Endothelial cell (in vitro differentiated cells): ENCODE measurements around the gene TTC23L. TPM values are rescaled to one million over a fixed set of nuclear protein-coding genes. Genes with fewer than 3 reads are reported as not detected.

Source experiments
- DNase-seq: peaks from one replicate; pipeline ENCODE4 v3.0.0; 2021; ENCODE audit warnings: low spot score
- H3K27ac Mint-ChIP-seq: one replicate; pipeline ENCODE4 v1.8.0; 2021; ENCODE audit warnings: mixed read lengths, inconsistent platforms; ENCODE audit not compliant: unreplicated experiment
- H3K27me3 Mint-ChIP-seq: one replicate; pipeline ENCODE4 v1.8.0; 2021; ENCODE audit warnings: mild to moderate bottlenecking, moderate library complexity, mixed read lengths, inconsistent platforms; ENCODE audit not compliant: unreplicated experiment
- H3K36me3 Mint-ChIP-seq: one replicate; pipeline ENCODE4 v1.8.0; 2021; ENCODE audit warnings: mild to moderate bottlenecking, low read depth, mixed read lengths, inconsistent platforms; ENCODE audit not compliant: unreplicated experiment
- H3K4me1 Mint-ChIP-seq: one replicate; pipeline ENCODE4 v1.8.0; 2021; ENCODE audit warnings: mild to moderate bottlenecking, mixed read lengths, inconsistent platforms; ENCODE audit not compliant: unreplicated experiment
- H3K4me3 Mint-ChIP-seq: one replicate; pipeline ENCODE4 v1.8.0; 2021; ENCODE audit warnings: mild to moderate bottlenecking, mixed read lengths, inconsistent platforms; ENCODE audit not compliant: unreplicated experiment
- H3K9me3 Mint-ChIP-seq: one replicate; pipeline ENCODE4 v1.8.0; 2021; ENCODE audit warnings: mixed read lengths, inconsistent platforms; ENCODE audit not compliant: unreplicated experiment
- CTCF ChIP-seq: fragments of 200-600 bp; sonication (generic); IDR thresholded peaks from one replicate; pipeline ENCODE4 v1.5.0; 2021; ENCODE audit warnings: antibody characterized with exemption; ENCODE audit not compliant: unreplicated experiment
- total RNA-seq: library from RNA; stranded (reverse); fragmentation: NEBNext Ultra II Directional; extraction: Animal tissue kit (Norgen Biotek cat#: 25700); gene quantifications from one replicate; pipeline ENCODE4 v1.2.1, GENCODE V29; 2021; ENCODE audit not compliant: unreplicated experiment

The TTC23L gene
- total RNA-seq, 1 donor from 2014 or later = 0.26 TPM

- H3K27me3 Mint-ChIP-seq = peaks cover 3% of the 10 kb centered on the region
- peaks cover 7% of the 10 kb centered on the region for H3K4me1 Mint-ChIP-seq
- H3K9me3 Mint-ChIP-seq = no peaks in the 10 kb centered on the region
- no peak for DNase-seq
- TF ChIP-seq CTCF = no peak
- no peak overlapping the region for H3K27ac Mint-ChIP-seq
- no peak overlapping the region for H3K4me3 Mint-ChIP-seq
- H3K36me3 Mint-ChIP-seq = peaks cover 4% of the 10 kb centered on the region
Measured at GRCh38 chr5:34926318-34926888, 87.4 kb downstream of the TTC23L start.

GRCh38 chr5:34927785-34928184, 88.8 kb downstream of the TTC23L start:
- Mint-ChIP-seq H3K27ac (no peak overlapping the region), H3K36me3 (peaks cover 9% of the 10 kb centered on the region), H3K9me3 (no peaks in the 10 kb centered on the region), H3K4me1 (peaks cover 13% of the 10 kb centered on the region), H3K27me3 (peaks cover 3% of the 10 kb centered on the region), H3K4me3 (no peak overlapping the region)
- TF ChIP-seq CTCF = no peak
- DNase-seq = no peak

GRCh38 chr5:34928267-34928666, 89.3 kb downstream of the TTC23L start:
- H3K4me1 Mint-ChIP-seq = peaks cover 13% of the 10 kb centered on the region
- DNase-seq = no peak
- H3K27me3 Mint-ChIP-seq = peaks cover 3% of the 10 kb centered on the region
- H3K9me3 Mint-ChIP-seq = no peaks in the 10 kb centered on the region
- no peak for TF ChIP-seq CTCF
- H3K4me3 Mint-ChIP-seq = no peak overlapping the region
- peaks cover 9% of the 10 kb centered on the region for H3K36me3 Mint-ChIP-seq
- H3K27ac Mint-ChIP-seq = no peak overlapping the region

GRCh38 chr5:34929134-34929719, 90.3 kb downstream of the TTC23L start, which contains the start of gene DNAJC21:
Gene DNAJC21, plus strand, starts transcription at chr5:34929559. Its CDS starts 261 bp downstream, at chr5:34929820.
- Mint-ChIP-seq H3K27ac (peak within 1 kb of the TSS; percentile 88), H3K4me1 (peaks cover 13% of the 10 kb centered on the region), H3K27me3 (peaks cover 3% of the 10 kb centered on the region), H3K9me3 (no peaks in the 10 kb centered on the region), H3K36me3 (peaks cover 13% of the 10 kb centered on the region), H3K4me3 (peak within 1 kb of the TSS; percentile 98)
- TF ChIP-seq CTCF = no peak
- peak; percentile 97 for DNase-seq

GRCh38 chr5:34929720-34930461, 90.9 kb downstream of the TTC23L start:
- TF ChIP-seq CTCF = no peak
- no peaks in the 10 kb centered on the region for H3K9me3 Mint-ChIP-seq
- peaks cover 13% of the 10 kb centered on the region for H3K4me1 Mint-ChIP-seq
- H3K27me3 Mint-ChIP-seq = peaks cover 3% of the 10 kb centered on the region
- H3K4me3 Mint-ChIP-seq = peak overlapping the region; percentile 98
- H3K27ac Mint-ChIP-seq = peak overlapping the region; percentile 88
- peak; percentile 77 for DNase-seq
- peaks cover 13% of the 10 kb centered on the region for H3K36me3 Mint-ChIP-seq
